Measurements from ENCODE around the gene WDFY4. TPM values are rescaled to one million over a fixed set of nuclear protein-coding genes. Genes with fewer than 3 reads are reported as not detected.

WDFY4 gene
- total RNA-seq, 6 donors from 2014 or later = 10.1 to 48.9 (median 32.1) TPM

DNA sequence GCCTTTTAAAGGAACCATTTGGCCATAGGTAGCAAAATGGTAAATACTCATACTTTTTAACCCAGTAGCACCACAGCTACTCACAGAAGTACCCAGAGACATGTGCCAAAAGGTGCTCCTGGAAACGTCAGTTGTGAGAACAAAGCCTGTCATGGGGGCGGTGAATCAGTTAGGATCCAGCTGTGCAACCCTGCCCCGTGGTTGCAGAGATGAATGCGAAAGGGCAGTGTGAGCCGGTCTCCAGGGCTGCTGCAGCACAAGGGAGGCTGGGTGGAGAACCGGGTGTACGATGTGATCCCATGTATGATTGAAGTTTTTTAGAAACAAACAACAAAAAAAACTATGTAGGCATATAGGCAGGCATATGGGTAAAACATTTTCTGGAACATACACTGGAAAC, 256.3 kb downstream of the WDFY4 start:
- no peak for ATAC-seq (ENCODE audit: low FRiP score in 2 of 2)

GRCh38 chr10:48941427-48942075, 256.9 kb downstream of the WDFY4 start:
- H3K4me3 ChIP-seq = no peak overlapping the region
- DNase-seq = no peak
- ATAC-seq (ENCODE audit: low FRiP score in 2 of 2) = no peak
- H3K27me3 ChIP-seq = no peaks in the 10 kb centered on the region
- no peaks in the 10 kb centered on the region for H3K36me3 ChIP-seq
- H3K9me3 ChIP-seq = no peaks in the 10 kb centered on the region
- TF ChIP-seq EP300 (IDR thresholded peaks at IDR 0.05) (no peak), POLR2A (IDR thresholded peaks at IDR 0.05) (no peak), POLR2AphosphoS5 (IDR thresholded peaks at IDR 0.05) (no peak)
- TF ChIP-seq, protein P1, sequence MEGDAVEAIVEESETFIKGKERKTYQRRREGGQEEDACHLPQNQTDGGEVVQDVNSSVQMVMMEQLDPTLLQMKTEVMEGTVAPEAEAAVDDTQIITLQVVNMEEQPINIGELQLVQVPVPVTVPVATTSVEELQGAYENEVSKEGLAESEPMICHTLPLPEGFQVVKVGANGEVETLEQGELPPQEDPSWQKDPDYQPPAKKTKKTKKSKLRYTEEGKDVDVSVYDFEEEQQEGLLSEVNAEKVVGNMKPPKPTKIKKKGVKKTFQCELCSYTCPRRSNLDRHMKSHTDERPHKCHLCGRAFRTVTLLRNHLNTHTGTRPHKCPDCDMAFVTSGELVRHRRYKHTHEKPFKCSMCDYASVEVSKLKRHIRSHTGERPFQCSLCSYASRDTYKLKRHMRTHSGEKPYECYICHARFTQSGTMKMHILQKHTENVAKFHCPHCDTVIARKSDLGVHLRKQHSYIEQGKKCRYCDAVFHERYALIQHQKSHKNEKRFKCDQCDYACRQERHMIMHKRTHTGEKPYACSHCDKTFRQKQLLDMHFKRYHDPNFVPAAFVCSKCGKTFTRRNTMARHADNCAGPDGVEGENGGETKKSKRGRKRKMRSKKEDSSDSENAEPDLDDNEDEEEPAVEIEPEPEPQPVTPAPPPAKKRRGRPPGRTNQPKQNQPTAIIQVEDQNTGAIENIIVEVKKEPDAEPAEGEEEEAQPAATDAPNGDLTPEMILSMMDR (IDR thresholded peaks at IDR 0.05) = no peak
- WGBS, 2 donors = 87 to 89% methylated on average over 8 to 10 of the region's 10 CpGs
- no peaks in the 10 kb centered on the region for H3K4me1 ChIP-seq
- H3K27ac ChIP-seq = no peak overlapping the region

More for the DNA sequence above, 256.3 kb downstream of the WDFY4 start:
- TF ChIP-seq POLR2AphosphoS5 (IDR thresholded peaks at IDR 0.05) (no peak), POLR2A (IDR thresholded peaks at IDR 0.05) (no peak), EP300 (IDR thresholded peaks at IDR 0.05) (no peak)
- TF ChIP-seq, protein P1 (IDR thresholded peaks at IDR 0.05) = no peak
- DNase-seq = no peak
- H3K36me3 ChIP-seq = no peaks in the 10 kb centered on the region
- no peaks in the 10 kb centered on the region for H3K4me1 ChIP-seq
- no peak overlapping the region for H3K4me3 ChIP-seq
- WGBS, 2 donors = 68 to 76% methylated on average over 7 of the region's 7 CpGs
- no peaks in the 10 kb centered on the region for H3K9me3 ChIP-seq
- H3K27me3 ChIP-seq = no peaks in the 10 kb centered on the region
- no peak overlapping the region for H3K27ac ChIP-seq

- DNase-seq (no peak), ATAC-seq (ENCODE audit: low FRiP score in 2 of 2) (no peak)
- no peaks in the 10 kb centered on the region for H3K36me3 ChIP-seq
- 91 to 94% methylated on average over 10 of the region's 10 CpGs for WGBS, 2 donors
- no peaks in the 10 kb centered on the region for H3K9me3 ChIP-seq
- H3K4me1 ChIP-seq = no peaks in the 10 kb centered on the region
- TF ChIP-seq, protein P1 (IDR thresholded peaks at IDR 0.05) = no peak
- TF ChIP-seq POLR2AphosphoS5 (IDR thresholded peaks at IDR 0.05) = no peak
- TF ChIP-seq POLR2A (IDR thresholded peaks at IDR 0.05) = no peak
- TF ChIP-seq EP300 (IDR thresholded peaks at IDR 0.05) = no peak
- H3K27ac ChIP-seq = no peak overlapping the region
- no peaks in the 10 kb centered on the region for H3K27me3 ChIP-seq
- H3K4me3 ChIP-seq = no peak overlapping the region
Observed at GRCh38 chr10:48943096-48943495, 258.4 kb downstream of the WDFY4 start.

DNA sequence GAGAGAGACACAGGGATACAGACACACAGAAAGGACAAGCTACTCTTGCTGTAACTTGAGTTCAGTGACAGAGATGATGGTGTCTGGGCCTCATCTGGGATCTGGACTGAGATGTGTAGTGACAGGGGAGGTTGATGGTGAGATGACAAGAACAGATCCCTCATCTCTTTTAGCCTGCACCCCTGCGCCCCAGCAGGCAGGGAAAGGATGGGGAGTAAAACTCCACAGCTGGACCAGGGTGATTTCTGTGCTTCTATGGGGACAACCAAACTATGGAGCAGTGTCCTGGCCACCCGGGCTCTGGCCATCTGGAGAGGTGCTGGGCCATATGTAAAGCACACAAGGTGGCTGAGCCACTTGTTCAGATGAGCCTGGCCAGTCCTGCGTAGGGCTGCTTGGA, 259.5 kb downstream of the WDFY4 start:
- Histone ChIP-seq H3K27ac (no peak overlapping the region), H3K9me3 (no peaks in the 10 kb centered on the region), H3K4me3 (no peak overlapping the region), H3K4me1 (no peaks in the 10 kb centered on the region), H3K36me3 (no peaks in the 10 kb centered on the region), H3K27me3 (no peaks in the 10 kb centered on the region)
- WGBS, 2 donors = 87 to 94% methylated on average over 3 of the region's 3 CpGs
- TF ChIP-seq POLR2AphosphoS5 (IDR thresholded peaks at IDR 0.05) = no peak
- TF ChIP-seq, protein P1 (IDR thresholded peaks at IDR 0.05) = no peak
- TF ChIP-seq EP300 (IDR thresholded peaks at IDR 0.05) = no peak
- no peak for TF ChIP-seq POLR2A (IDR thresholded peaks at IDR 0.05)
- no peak for DNase-seq
- no peak for ATAC-seq (ENCODE audit: low FRiP score in 2 of 2)
